Kidney (tissue), 14 donors: ENCODE data around the gene CALHM4. TPM values are rescaled to one million over a fixed set of nuclear protein-coding genes. Genes with fewer than 3 reads are reported as not detected.

Experiments
- DNase-seq, 5 donors: peaks; one replicate each; pipeline ENCODE4 v3.0.0-alpha.2; 2013 to 2020
- FAIRE-seq: peaks from 2 replicates; lab custom pipeline; 2012; peaks lifted over from hg19 to GRCh38; lab: Jason Lieb, UNC
- H3K27ac ChIP-seq, 2 donors: one replicate each; pipeline ENCODE4 v1.7.0; 2013; ENCODE audit warnings: low read depth in 2 of 2, low read length in 2 of 2, inconsistent platforms in 1 of 2
- H3K27me3 ChIP-seq: one replicate; pipeline ENCODE4 v1.7.1; 2013; ENCODE audit warnings: low read length, inconsistent platforms; ENCODE audit not compliant: control insufficient read depth, insufficient read depth
- H3K36me3 ChIP-seq, 3 donors: one replicate each; pipeline versions ENCODE4 v1.7.0 to v1.7.1; 2013; ENCODE audit warnings: low read length in 3 of 3, control low read depth in 1 of 3, inconsistent platforms in 1 of 3; ENCODE audit not compliant: insufficient read depth in 3 of 3, control insufficient read depth in 2 of 3
- H3K4me1 ChIP-seq, 3 donors: one replicate each; pipeline versions ENCODE4 v1.7.0 to v1.7.1; 2013; ENCODE audit warnings: low read length in 3 of 3, inconsistent platforms in 1 of 3, low read depth in 1 of 3; ENCODE audit not compliant: control insufficient read depth in 2 of 3, insufficient read depth in 2 of 3
- H3K4me3 ChIP-seq, 3 donors: one replicate each; pipeline versions ENCODE4 v1.7.0 to v1.8.1; 2013; ENCODE audit warnings: low read length in 3 of 3, control low read depth in 1 of 3, inconsistent platforms in 1 of 3
- H3K9ac ChIP-seq, 3 donors: one replicate each; pipeline versions ENCODE4 v1.7.0 to v1.7.1; 2013; ENCODE audit warnings: low read length in 3 of 3, control low read depth in 1 of 3, inconsistent platforms in 1 of 3
- H3K9me3 ChIP-seq, 3 donors: one replicate each; pipeline versions ENCODE4 v1.7.0 to v1.7.1; 2013; ENCODE audit warnings: low read length in 3 of 3, control low read depth in 1 of 3, inconsistent platforms in 1 of 3; ENCODE audit not compliant: control insufficient read depth in 2 of 3, insufficient read depth in 1 of 3
- intact Hi-C: fragments of 100-400 bp; cut with DNase I; formaldehyde crosslinking; loops from one replicate; pipeline ENCODE4 v1.11.1; 2022
- polyA plus RNA-seq: library from polyadenylated mRNA; stranded (reverse); fragments of 350-450 nt; fragmentation: Illumina TruSeq; extraction: RNeasy Lipid Tissue Mini Kit (QIAGEN cat#74804); gene quantifications from one replicate; pipeline ENCODE4 v1.2.3, GENCODE V29; 2014; ENCODE audit warnings: low read depth, low replicate concordance; ENCODE audit not compliant: insufficient read depth
- total RNA-seq: library from RNA; stranded (reverse); fragmentation: NEBNext Ultra II Directional; extraction: Animal tissue kit (Norgen Biotek cat#: 25700); gene quantifications from one replicate; pipeline ENCODE4 v1.2.1, GENCODE V29; 2021
- TF ChIP-seq, protein P1 (sequence below): IDR thresholded peaks from 3 replicates; pipeline ENCODE4 v1.5.1; 2012; ENCODE audit warnings: mild to moderate bottlenecking, moderate library complexity, borderline replicate concordance; ENCODE audit not compliant: insufficient read depth; ENCODE audit errors: extremely low read depth
- donor health status: control.
- donor health status: control.
- donor health status: control.
- donor health status: control.
- donor health status: control.
- donor health status: DM: yes; HTN: yes; CAD: no.
- donor health status: Normal renal cell carcinoma (clear cell type).

The CALHM4 gene
- total and polyA plus RNA-seq, 2 donors from 2014 or later: 0.60 TPM; not detected in 1

- H3K4me1 ChIP-seq: no peaks in the 10 kb centered on the region
- DNase-seq (no peak), FAIRE-seq (no peak)
- no peak overlapping the region for H3K9ac ChIP-seq
- no peak overlapping the region for H3K4me3 ChIP-seq
- no peaks in the 10 kb centered on the region for H3K36me3 ChIP-seq
- no peaks in the 10 kb centered on the region for H3K9me3 ChIP-seq
- intact Hi-C loops: no loop called here
- no peaks in the 10 kb centered on the region for H3K27me3 ChIP-seq
- H3K27ac ChIP-seq: no peak overlapping the region
- TF ChIP-seq, protein P1, sequence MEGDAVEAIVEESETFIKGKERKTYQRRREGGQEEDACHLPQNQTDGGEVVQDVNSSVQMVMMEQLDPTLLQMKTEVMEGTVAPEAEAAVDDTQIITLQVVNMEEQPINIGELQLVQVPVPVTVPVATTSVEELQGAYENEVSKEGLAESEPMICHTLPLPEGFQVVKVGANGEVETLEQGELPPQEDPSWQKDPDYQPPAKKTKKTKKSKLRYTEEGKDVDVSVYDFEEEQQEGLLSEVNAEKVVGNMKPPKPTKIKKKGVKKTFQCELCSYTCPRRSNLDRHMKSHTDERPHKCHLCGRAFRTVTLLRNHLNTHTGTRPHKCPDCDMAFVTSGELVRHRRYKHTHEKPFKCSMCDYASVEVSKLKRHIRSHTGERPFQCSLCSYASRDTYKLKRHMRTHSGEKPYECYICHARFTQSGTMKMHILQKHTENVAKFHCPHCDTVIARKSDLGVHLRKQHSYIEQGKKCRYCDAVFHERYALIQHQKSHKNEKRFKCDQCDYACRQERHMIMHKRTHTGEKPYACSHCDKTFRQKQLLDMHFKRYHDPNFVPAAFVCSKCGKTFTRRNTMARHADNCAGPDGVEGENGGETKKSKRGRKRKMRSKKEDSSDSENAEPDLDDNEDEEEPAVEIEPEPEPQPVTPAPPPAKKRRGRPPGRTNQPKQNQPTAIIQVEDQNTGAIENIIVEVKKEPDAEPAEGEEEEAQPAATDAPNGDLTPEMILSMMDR: no peak
Observed at GRCh38 chr6:116547358-116547757, 6.2 kb upstream of the CALHM4 start.

DNA sequence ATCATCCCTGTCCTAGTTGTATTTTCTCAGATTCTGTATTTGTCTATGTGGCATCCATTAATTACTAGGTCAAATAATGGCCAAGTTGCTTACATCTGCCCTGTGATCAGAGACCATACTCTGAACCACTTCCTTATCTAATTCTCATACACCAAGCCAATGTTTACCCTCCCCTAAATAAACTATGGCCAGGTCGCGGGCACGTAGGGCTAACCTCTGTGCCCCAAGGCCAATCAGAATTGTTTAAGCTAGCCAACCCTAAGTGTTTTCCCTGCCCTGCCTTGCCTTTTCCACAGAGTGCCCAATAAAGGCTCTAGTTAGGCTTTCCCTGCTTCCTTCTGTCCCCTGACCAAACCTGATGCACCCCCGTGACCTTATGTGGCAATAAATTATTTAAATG lies 2.8 kb upstream of the CALHM4 start:
- no peak overlapping the region for H3K4me3 ChIP-seq
- DNase-seq (no peak), FAIRE-seq (no peak)
- no peak overlapping the region for H3K9ac ChIP-seq
- no peak overlapping the region for H3K27ac ChIP-seq
- H3K9me3 ChIP-seq: no peaks in the 10 kb centered on the region
- TF ChIP-seq, protein P1: no peak
- H3K4me1 ChIP-seq: no peaks in the 10 kb centered on the region
- H3K27me3 ChIP-seq: no peaks in the 10 kb centered on the region
- intact Hi-C loops: no loop called here
- H3K36me3 ChIP-seq: no peaks in the 10 kb centered on the region

GRCh38 chr6:116556065-116556464 lies 2.5 kb downstream of the CALHM4 start:
- DNase-seq (no peak), FAIRE-seq (no peak)
- Histone ChIP-seq H3K4me3 (no peak overlapping the region), H3K36me3 (no peaks in the 10 kb centered on the region), H3K4me1 (peaks cover 0 to 12% (median 3%) of the 10 kb centered on the region in 3 donors), H3K27me3 (no peaks in the 10 kb centered on the region), H3K9me3 (no peaks in the 10 kb centered on the region), H3K27ac (no peak overlapping the region), H3K9ac (no peak overlapping the region)
- intact Hi-C loops: no loop called here
- TF ChIP-seq, protein P1: no peak

- Histone ChIP-seq H3K4me1 (peaks cover 0 to 14% (median 3%) of the 10 kb centered on the region in 3 donors), H3K27me3 (no peaks in the 10 kb centered on the region), H3K4me3 (no peak overlapping the region), H3K36me3 (no peaks in the 10 kb centered on the region), H3K27ac (no peak overlapping the region), H3K9me3 (no peaks in the 10 kb centered on the region), H3K9ac (no peak overlapping the region)
- DNase-seq: no peak
- TF ChIP-seq, protein P1: no peak
- intact Hi-C loops: no loop called here
- FAIRE-seq: no peak
Observed at GRCh38 chr6:116556814-116557415, 3.4 kb downstream of the CALHM4 start.
